Mucosa of rectum (tissue), 2 donors: ENCODE measurements around the gene ZIC5.

Experiments
- H3K27ac ChIP-seq, 2 donors: one replicate each; pipeline ENCODE4 v1.7.0; 2013; ENCODE audit warnings: inconsistent platforms in 2 of 2, low read depth in 2 of 2, low read length in 2 of 2
- H3K27me3 ChIP-seq, 2 donors: one replicate each; pipeline ENCODE4 v1.7.0; 2013; ENCODE audit warnings: low read length in 2 of 2; ENCODE audit not compliant: control insufficient read depth in 2 of 2, insufficient read depth in 2 of 2
- H3K36me3 ChIP-seq, 2 donors: one replicate each; pipeline ENCODE4 v1.7.0; 2013; ENCODE audit warnings: low read length in 2 of 2; ENCODE audit not compliant: control insufficient read depth in 2 of 2, insufficient read depth in 2 of 2
- H3K4me1 ChIP-seq, 2 donors: one replicate each; pipeline ENCODE4 v1.7.0; 2013; ENCODE audit warnings: low read length in 2 of 2, mild to moderate bottlenecking in 1 of 2; ENCODE audit not compliant: control insufficient read depth in 2 of 2, insufficient read depth in 2 of 2
- H3K4me3 ChIP-seq, 2 donors: one replicate each; pipeline ENCODE4 v1.7.0; 2013; ENCODE audit warnings: low read length in 2 of 2
- H3K9ac ChIP-seq, 2 donors: one replicate each; pipeline ENCODE4 v1.7.0; 2013; ENCODE audit warnings: low read length in 2 of 2, low read depth in 1 of 2, mild to moderate bottlenecking in 1 of 2
- H3K9me3 ChIP-seq, 2 donors: one replicate each; pipeline ENCODE4 v1.7.0; 2013; ENCODE audit warnings: low read length in 2 of 2; ENCODE audit not compliant: control insufficient read depth in 2 of 2
- donor health status: healthy.
- donor health status: Normal muscosa, but diverticular disease.

Gene ZIC5

DNA sequence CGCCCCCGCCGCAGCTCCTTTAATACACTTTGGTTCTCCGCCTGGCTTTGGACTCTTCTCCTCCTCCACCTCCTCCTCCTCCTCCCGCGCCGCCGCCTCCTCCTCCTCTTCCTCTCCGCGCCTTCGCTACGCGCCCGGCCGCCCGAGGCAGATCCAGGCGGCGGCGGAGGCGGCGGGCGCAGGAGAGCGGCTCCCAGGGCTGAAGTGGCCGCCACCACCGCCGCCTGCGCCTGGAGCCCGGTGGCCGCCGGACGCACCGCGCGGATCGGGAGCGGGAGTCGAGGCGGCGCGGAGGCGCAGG is 10.1 kb upstream of the ZIC5 start, which contains the start of gene ZIC2:
Gene ZIC2, plus strand, starts transcription at position 50 of the 301 bp plus-strand sequence. CDS start 281 bp downstream, outside the sequence.
- Histone ChIP-seq H3K4me1 (peaks cover 12 to 18% of the 10 kb centered on the region in 2 donors), H3K36me3 (no peaks in the 10 kb centered on the region), H3K4me3 (peak within 1 kb of the TSS; percentile 37 to 58), H3K27me3 (peaks cover 60 to 68% of the 10 kb centered on the region in 2 donors), H3K27ac (no peak within 1 kb of the TSS), H3K9ac (no peak within 1 kb of the TSS), H3K9me3 (no peaks in the 10 kb centered on the region)

DNA sequence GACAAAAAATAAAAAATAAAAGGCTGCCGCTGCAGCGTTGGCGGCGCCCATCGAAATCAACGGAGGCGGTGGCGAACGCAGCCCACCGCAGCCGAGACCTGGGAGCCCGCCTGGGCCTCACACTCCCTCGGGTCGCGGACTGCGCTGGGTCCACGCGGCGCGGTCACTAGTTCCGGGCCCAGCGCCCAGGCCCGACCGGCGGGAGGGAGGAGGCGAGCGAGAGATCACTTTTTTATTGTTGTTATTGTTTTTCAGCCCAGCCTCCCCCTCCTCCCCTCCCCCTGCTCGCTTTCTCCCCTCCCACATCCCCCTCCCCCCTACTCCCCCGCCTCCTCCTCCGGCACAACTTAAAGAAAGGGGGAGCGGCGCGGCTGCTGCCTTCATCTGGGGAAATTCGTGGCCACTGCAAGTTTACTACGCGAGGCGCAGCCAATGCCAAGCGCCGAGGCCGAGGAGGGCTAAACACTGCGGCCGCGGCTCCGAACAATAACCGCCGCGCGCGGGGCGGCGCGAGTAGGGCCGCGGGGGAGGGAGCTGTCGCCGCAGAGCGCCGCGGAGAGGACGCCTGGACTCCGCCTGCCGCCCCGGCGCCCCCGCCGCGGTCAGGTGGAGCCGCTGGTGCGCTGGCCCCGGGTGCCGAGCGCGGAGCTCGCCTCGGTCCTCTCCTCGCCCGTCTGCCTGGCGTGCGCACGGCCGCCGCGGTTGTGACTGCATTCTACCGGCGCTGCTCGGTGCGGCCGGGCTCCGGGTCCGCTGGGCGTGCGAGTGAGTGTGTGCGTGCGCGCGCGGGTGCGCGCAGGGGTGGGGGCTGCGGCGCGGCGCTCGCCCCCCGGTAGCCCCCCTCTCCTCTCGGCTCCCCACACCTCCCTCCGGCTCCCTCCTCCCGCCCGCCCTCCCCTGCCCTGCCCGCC is 9.5 kb upstream of the ZIC5 start:
- no peak overlapping the region for H3K9ac ChIP-seq
- peaks cover 12 to 18% of the 10 kb centered on the region in 2 donors for H3K4me1 ChIP-seq

GRCh38 chr13:99980201-99980823 is 8.7 kb upstream of the ZIC5 start:
- Histone ChIP-seq H3K27me3 (peaks cover 65 to 72% of the 10 kb centered on the region in 2 donors), H3K36me3 (no peaks in the 10 kb centered on the region), H3K9ac (no peak overlapping the region), H3K4me3 (peak overlapping the region; percentile 20 to 58), H3K9me3 (no peaks in the 10 kb centered on the region), H3K4me1 (peaks cover 12 to 18% of the 10 kb centered on the region in 2 donors), H3K27ac (no peak overlapping the region)

More for the DNA sequence above, 9.5 kb upstream of the ZIC5 start:
- Histone ChIP-seq H3K27ac (no peak overlapping the region), H3K27me3 (peaks cover 60 to 68% of the 10 kb centered on the region in 2 donors), H3K9me3 (no peaks in the 10 kb centered on the region), H3K4me3 (peak overlapping the region; percentile 37 to 58), H3K36me3 (no peaks in the 10 kb centered on the region)

- peaks cover 10 to 18% of the 10 kb centered on the region in 2 donors for H3K4me1 ChIP-seq
- peak overlapping the region in 1 of 2 donors; percentile 46 for H3K4me3 ChIP-seq
- H3K27me3 ChIP-seq: peaks cover 68 to 73% of the 10 kb centered on the region in 2 donors
- H3K9ac ChIP-seq: no peak overlapping the region
- no peaks in the 10 kb centered on the region for H3K9me3 ChIP-seq
- H3K27ac ChIP-seq: no peak overlapping the region
- no peaks in the 10 kb centered on the region for H3K36me3 ChIP-seq
Measured at GRCh38 chr13:99979453-99980200, 8.1 kb upstream of the ZIC5 start.

DNA sequence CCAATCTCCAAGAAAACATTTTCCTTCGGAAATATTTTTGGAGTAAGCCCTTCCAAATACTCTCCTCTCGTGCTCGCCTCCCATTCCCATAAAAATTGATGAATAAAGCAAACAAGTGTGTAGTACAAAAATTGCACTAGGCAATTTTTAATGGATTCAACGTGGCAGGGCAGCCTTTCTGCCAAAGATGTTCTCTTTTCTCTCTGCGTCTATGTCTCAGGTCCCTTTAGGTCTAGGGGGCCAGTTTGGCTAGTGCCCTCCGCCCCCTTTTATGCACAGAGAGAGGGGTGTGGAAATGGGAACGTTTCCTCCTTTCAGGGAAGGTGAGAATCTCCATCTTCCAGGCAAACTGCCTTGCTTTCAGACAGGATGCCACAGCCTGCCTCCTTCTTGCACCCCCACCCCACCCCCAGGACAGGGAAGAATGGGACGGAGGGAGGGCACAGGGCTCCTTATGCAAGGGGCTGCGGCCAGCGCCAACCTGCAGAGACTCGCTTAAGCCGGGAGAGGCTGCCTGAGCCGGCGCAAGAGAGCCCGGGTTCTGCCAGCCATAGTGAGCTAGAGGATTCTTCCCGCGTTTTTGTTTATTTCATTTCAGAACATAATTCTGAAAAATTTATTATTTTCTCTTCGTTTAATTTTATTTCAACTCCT is 7.4 kb upstream of the ZIC5 start:
- H3K36me3 ChIP-seq: no peaks in the 10 kb centered on the region
- H3K27me3 ChIP-seq: peaks cover 62 to 73% of the 10 kb centered on the region in 2 donors
- H3K4me1 ChIP-seq: peaks cover 10 to 18% of the 10 kb centered on the region in 2 donors
- H3K4me3 ChIP-seq: no peak overlapping the region
- no peaks in the 10 kb centered on the region for H3K9me3 ChIP-seq
- H3K9ac ChIP-seq: no peak overlapping the region
- H3K27ac ChIP-seq: no peak overlapping the region

- H3K4me3 ChIP-seq: no peak overlapping the region
- H3K27ac ChIP-seq: no peak overlapping the region
- H3K27me3 ChIP-seq: peaks cover 58 to 73% of the 10 kb centered on the region in 2 donors
- H3K9ac ChIP-seq: no peak overlapping the region
- no peaks in the 10 kb centered on the region for H3K9me3 ChIP-seq
- H3K36me3 ChIP-seq: no peaks in the 10 kb centered on the region
- peaks cover 10 to 18% of the 10 kb centered on the region in 2 donors for H3K4me1 ChIP-seq
Measured at GRCh38 chr13:99977912-99978798, 6.6 kb upstream of the ZIC5 start.

- Histone ChIP-seq H3K4me1 (peaks cover 10 to 15% of the 10 kb centered on the region in 2 donors), H3K4me3 (no peak overlapping the region), H3K9me3 (no peaks in the 10 kb centered on the region), H3K27me3 (peaks cover 58 to 74% of the 10 kb centered on the region in 2 donors), H3K27ac (no peak overlapping the region), H3K9ac (no peak overlapping the region), H3K36me3 (no peaks in the 10 kb centered on the region)
Measured at GRCh38 chr13:99977334-99977911, 5.9 kb upstream of the ZIC5 start.

- Histone ChIP-seq H3K27ac (no peak overlapping the region), H3K36me3 (no peaks in the 10 kb centered on the region), H3K9ac (no peak overlapping the region), H3K27me3 (peaks cover 67 to 83% of the 10 kb centered on the region in 2 donors), H3K9me3 (no peaks in the 10 kb centered on the region), H3K4me1 (peaks cover 9 to 11% of the 10 kb centered on the region in 2 donors), H3K4me3 (no peak overlapping the region)
Measured at GRCh38 chr13:99976575-99976974, 5.0 kb upstream of the ZIC5 start.

DNA sequence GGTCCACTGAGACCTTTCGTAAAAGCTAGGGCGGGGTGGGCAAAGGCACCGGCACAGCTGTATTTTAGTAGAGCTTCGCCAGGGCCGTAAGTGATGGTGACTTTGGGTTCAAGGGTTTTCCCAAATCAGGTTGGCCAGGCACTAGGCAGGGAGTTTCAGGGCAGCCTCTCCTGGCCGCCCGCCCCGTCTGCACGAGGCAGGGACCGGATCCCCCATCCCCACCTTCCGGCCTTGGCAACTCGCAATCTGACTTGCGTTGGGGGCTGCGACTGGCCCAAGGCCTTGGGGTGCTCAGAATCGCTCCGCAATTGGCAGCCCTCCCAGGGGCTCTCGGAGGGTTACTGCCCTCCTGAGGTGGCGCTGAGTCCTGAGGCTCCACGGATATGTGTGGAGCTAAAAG is 4.1 kb upstream of the ZIC5 start:
- Histone ChIP-seq H3K4me1 (peaks cover 12 to 16% of the 10 kb centered on the region in 2 donors), H3K27me3 (peaks cover 70 to 87% of the 10 kb centered on the region in 2 donors), H3K36me3 (no peaks in the 10 kb centered on the region), H3K4me3 (no peak overlapping the region), H3K9ac (no peak overlapping the region), H3K27ac (no peak overlapping the region), H3K9me3 (no peaks in the 10 kb centered on the region)
